GM23248 (cell line): ENCODE measurements around the gene LYPD1.

Source experiments
- EZH2 ChIP-seq: fragments of 200-600 bp; sonication (generic); IDR thresholded peaks from 2 replicates; pipeline ENCODE4 v1.6.1; 2018; ENCODE audit warnings: antibody characterized with exemption, mild to moderate bottlenecking; ENCODE audit not compliant: insufficient read depth, poor library complexity, severe bottlenecking
- EZH2phosphoT487 ChIP-seq: fragments of 200-600 bp; sonication (generic); IDR thresholded peaks from 2 replicates; pipeline ENCODE4 v1.6.1; 2018; ENCODE audit warnings: antibody characterized with exemption, moderate library complexity, mild to moderate bottlenecking, low read depth; ENCODE audit not compliant: insufficient read depth

- TF ChIP-seq EZH2 (no peak), EZH2phosphoT487 (no peak)
Observed at GRCh38 chr2:132656266-132656975, 13.6 kb downstream of the LYPD1 start.
